ENCODE results near the gene NDRG3.
"Not testable (repeated sequence)": the region's sequence is repeated elsewhere in the genome, so short reads cannot be mapped to it uniquely, and the experiment has no call there.

NDRG3 gene

GRCh38 chr20:36760647-36761046 lies 14.8 kb upstream of the NDRG3 start:
- no peak for DNase-seq (ENCODE audit: low read depth)

GRCh38 chr20:36758276-36758675 lies 12.4 kb upstream of the NDRG3 start:
- DNase-seq (ENCODE audit: low read depth), result no peak

GRCh38 chr20:36756496-36756895 lies 10.6 kb upstream of the NDRG3 start:
- no peak for DNase-seq (ENCODE audit: low read depth)

GRCh38 chr20:36754656-36755222 lies 8.8 kb upstream of the NDRG3 start:
- peak; percentile 30 for DNase-seq (ENCODE audit: low read depth)

GRCh38 chr20:36752582-36752981 lies 6.7 kb upstream of the NDRG3 start:
- no peak for DNase-seq (ENCODE audit: low read depth)

- no peak for DNase-seq (ENCODE audit: low read depth)
These were observed 510 bp downstream of the NDRG3 start for GRCh38 chr20:36745234-36745926.

- DNase-seq (ENCODE audit: low read depth), result no peak
These were observed 1.1 kb downstream of the NDRG3 start for GRCh38 chr20:36744764-36745191.

GRCh38 chr20:36744243-36744642 lies 1.6 kb downstream of the NDRG3 start:
- DNase-seq (ENCODE audit: low read depth), result no peak

GRCh38 chr20:36742558-36742957 lies 3.3 kb downstream of the NDRG3 start:
- no peak for DNase-seq (ENCODE audit: low read depth)

- DNase-seq (ENCODE audit: low read depth), result no peak
These were observed 4.8 kb downstream of the NDRG3 start for GRCh38 chr20:36741072-36741471.

- no peak for DNase-seq (ENCODE audit: low read depth)
These were observed 8.7 kb downstream of the NDRG3 start for GRCh38 chr20:36737183-36737499.

GRCh38 chr20:36736451-36737182 lies 9.3 kb downstream of the NDRG3 start:
- no peak for DNase-seq (ENCODE audit: low read depth)

- DNase-seq (ENCODE audit: low read depth), result no peak
These were observed 13.4 kb downstream of the NDRG3 start for GRCh38 chr20:36732456-36732855.

GRCh38 chr20:36728986-36729385 lies 16.9 kb downstream of the NDRG3 start:
- DNase-seq (ENCODE audit: low read depth), result no peak

- no peak for DNase-seq (ENCODE audit: low read depth)
These were observed 19.7 kb downstream of the NDRG3 start for GRCh38 chr20:36726168-36726567.

GRCh38 chr20:36720510-36720909 lies 25.4 kb downstream of the NDRG3 start:
- DNase-seq (ENCODE audit: low read depth), result no peak

- DNase-seq (ENCODE audit: low read depth), result no peak
These were observed 28.2 kb downstream of the NDRG3 start for GRCh38 chr20:36717657-36718056.

- DNase-seq (ENCODE audit: low read depth), result no peak
These were observed 28.9 kb downstream of the NDRG3 start for GRCh38 chr20:36717021-36717420.

- no peak for DNase-seq (ENCODE audit: low read depth)
These were observed 33.1 kb downstream of the NDRG3 start for GRCh38 chr20:36712775-36713174.

GRCh38 chr20:36709126-36709525 lies 36.8 kb downstream of the NDRG3 start:
- DNase-seq (ENCODE audit: low read depth), result no peak

GRCh38 chr20:36703530-36703929 lies 42.4 kb downstream of the NDRG3 start:
- DNase-seq (ENCODE audit: low read depth), result no peak

GRCh38 chr20:36700438-36700837 lies 45.5 kb downstream of the NDRG3 start:
- DNase-seq (ENCODE audit: low read depth), result no peak

- not testable (repeated sequence) for DNase-seq (ENCODE audit: low read depth)
These were observed 50.4 kb downstream of the NDRG3 start for GRCh38 chr20:36695467-36695866.
